HEK293T (cell line): ENCODE results near the gene SLC7A7.

Experiments used
- BHLHE40 ChIP-seq: fragments of 450-650 bp; IDR thresholded peaks from 2 replicates; pipeline ENCODE4 v1.6.1; 2016; ENCODE audit warnings: mild to moderate bottlenecking, moderate library complexity, borderline replicate concordance
- ELF4 ChIP-seq: fragments of 450-650 bp; IDR thresholded peaks from 2 replicates; pipeline ENCODE4 v1.6.1; 2017; ENCODE audit warnings: antibody characterized with exemption
- FOXA1 ChIP-seq: fragments of 450-650 bp; IDR thresholded peaks from 2 replicates; pipeline ENCODE4 v1.6.1; 2016; ENCODE audit warnings: mild to moderate bottlenecking
- FOXM1 ChIP-seq: fragments of 450-650 bp; IDR thresholded peaks from 2 replicates; pipeline ENCODE4 v1.6.1; 2017; ENCODE audit warnings: mild to moderate bottlenecking, borderline replicate concordance
- SP1 ChIP-seq: fragments of 450-650 bp; IDR thresholded peaks from 2 replicates; pipeline ENCODE4 v1.6.1; 2017
- SUZ12 ChIP-seq: fragments of 450-650 bp; IDR thresholded peaks from 2 replicates; pipeline ENCODE4 v1.6.1; 2016; ENCODE audit warnings: mild to moderate bottlenecking
- TARDBP ChIP-seq: fragments of 450-650 bp; IDR thresholded peaks from 2 replicates; pipeline ENCODE4 v1.6.1; 2016

GRCh38 chr14:22852940-22853767, 37.9 kb upstream of the SLC7A7 start:
- TF ChIP-seq SUZ12 (no peak), ELF4 (no peak), FOXM1 (no peak), FOXA1 (no peak), TARDBP (no peak), BHLHE40 (no peak), SP1 (no peak)
